PC-9 (cell line): ENCODE results near the gene PEAK1. TPM values are rescaled to one million over a fixed set of nuclear protein-coding genes. Genes with fewer than 3 reads are reported as not detected.

Experiments
- BruUV-seq: library from RNA; stranded (reverse); fragments of 400-500 nt; replicated peaks from 2 replicates; lab custom pipeline; 2021; lab: Mats Ljungman, UMichigan
- CTCF ChIA-PET: fragments of 300-600 bp; sonication (Branson Sonifier 250); formaldehyde crosslinking; loops from one replicate; lab custom pipeline; 2022; ENCODE audit warnings: antibody characterized with exemption; lab: Charles Lee
- POLR2A ChIA-PET: fragments of 300-600 bp; sonication (Branson Sonifier 250); formaldehyde crosslinking; loops from one replicate; lab custom pipeline; 2022; ENCODE audit warnings: antibody characterized with exemption; ENCODE audit not compliant: unreplicated experiment; lab: Charles Lee
- DNase-seq, 2 experiments: peaks; one replicate each; pipeline versions ENCODE4 v3.0.0 to v3.0.0-alpha.2; 2015 to 2022; ENCODE audit warnings: mixed read lengths in 1 of 2
- H2AFZ ChIP-seq: fragments of 200-600 bp; sonication (generic); 2 replicates; pipeline ENCODE4 v1.8.1; 2017; ENCODE audit warnings: antibody characterized with exemption
- H3F3A ChIP-seq: fragments of 200-600 bp; sonication (generic); 2 replicates; pipeline ENCODE4 v1.8.1; 2017; ENCODE audit warnings: antibody characterized with exemption, mild to moderate bottlenecking, low read depth; ENCODE audit not compliant: insufficient read depth
- H3K27ac ChIP-seq: fragments of 200-600 bp; sonication (generic); 2 replicates; pipeline ENCODE4 v1.6.1; 2016; ENCODE audit warnings: mixed run types
- H3K27me3 ChIP-seq: fragments of 200-600 bp; sonication (generic); 2 replicates; pipeline ENCODE4 v1.6.1; 2016; ENCODE audit warnings: low read depth, mixed run types; ENCODE audit not compliant: insufficient read depth
- H3K36me3 ChIP-seq: fragments of 200-600 bp; sonication (generic); 2 replicates; pipeline ENCODE4 v1.6.1; 2016; ENCODE audit warnings: low read depth, mixed run types
- H3K4me1 ChIP-seq: fragments of 200-600 bp; sonication (generic); replicated peaks from 2 replicates; pipeline ENCODE4 v1.6.1; 2016; ENCODE audit warnings: mixed run types; ENCODE audit not compliant: insufficient read depth
- H3K4me2 ChIP-seq: fragments of 200-600 bp; sonication (generic); 2 replicates; pipeline ENCODE4 v1.6.1; 2017; ENCODE audit warnings: mixed run types
- H3K4me3 ChIP-seq: fragments of 200-600 bp; sonication (generic); 2 replicates; pipeline ENCODE4 v1.6.1; 2016; ENCODE audit warnings: mixed run types
- H3K79me2 ChIP-seq: fragments of 200-600 bp; sonication (generic); 2 replicates; pipeline ENCODE4 v1.6.1; 2017; ENCODE audit warnings: low read depth, mixed run types
- H3K9me2 ChIP-seq: fragments of 200-600 bp; sonication (generic); 2 replicates; pipeline ENCODE4 v1.8.1; 2017; ENCODE audit warnings: mild to moderate bottlenecking; ENCODE audit not compliant: insufficient read depth
- H3K9me3 ChIP-seq: fragments of 200-600 bp; sonication (generic); 2 replicates; pipeline ENCODE4 v1.8.1; 2016; ENCODE audit warnings: low read depth; ENCODE audit not compliant: insufficient read depth
- H4K20me1 ChIP-seq: fragments of 200-600 bp; sonication (generic); 2 replicates; pipeline ENCODE4 v1.8.1; 2017; ENCODE audit not compliant: insufficient read depth
- CTCF ChIP-seq: fragments of 200-600 bp; sonication (generic); conservative IDR thresholded peaks from 2 replicates; pipeline ENCODE4 v1.6.1; 2017; ENCODE audit warnings: mixed run types, antibody characterized with exemption, mild to moderate bottlenecking, moderate library complexity
- EZH2 ChIP-seq: fragments of 200-600 bp; sonication (generic); IDR thresholded peaks from 2 replicates; pipeline ENCODE4 v1.8.0; 2017; ENCODE audit warnings: antibody characterized with exemption, low read depth
- intact Hi-C: fragments of 100-400 bp; cut with micrococcal nuclease; formaldehyde crosslinking; loops from one replicate; pipeline ENCODE4 v1.10.0; 2022; ENCODE audit not compliant: unreplicated experiment
- total RNA-seq: library from RNA; stranded (reverse); gene quantifications from 2 replicates; pipeline ENCODE4 v1.2.3, GENCODE V29; 2021

The PEAK1 gene
- total RNA-seq, 1 experiment from 2014 or later = 20.7 TPM

- Histone ChIP-seq H3K4me3 (no peak overlapping the region), H3K9me3 (no peaks in the 10 kb centered on the region), H3K27ac (no peak overlapping the region), H3K36me3 (no peaks in the 10 kb centered on the region), H3K79me2 (peaks cover 40% of the 10 kb centered on the region), H2AFZ (no peak overlapping the region), H3F3A (peaks cover 14% of the 10 kb centered on the region; the same call in 1 of the 2 replicates), H4K20me1 (peaks cover 29% of the 10 kb centered on the region), H3K9me2 (no peaks in the 10 kb centered on the region), H3K27me3 (no peaks in the 10 kb centered on the region), H3K4me1 (peaks cover 12% of the 10 kb centered on the region), H3K4me2 (no peak overlapping the region)
- DNase-seq = no peak
- POLR2A ChIA-PET = no interaction called here
- CTCF ChIA-PET = no interaction called here
- BruUV-seq = no TSS peak
- intact Hi-C loops = no loop called here
- TF ChIP-seq EZH2 = no peak
- TF ChIP-seq CTCF = no peak
Measured at GRCh38 chr15:77436822-77437221, 16.9 kb upstream of the PEAK1 start.

- peaks cover 37% of the 10 kb centered on the region for H3K79me2 ChIP-seq
- H3K9me3 ChIP-seq = no peaks in the 10 kb centered on the region
- H3K4me3 ChIP-seq = no peak overlapping the region
- ChIA-PET POLR2A (no interaction called here), CTCF (no interaction called here)
- DNase-seq = no peak
- H3K27me3 ChIP-seq = no peaks in the 10 kb centered on the region
- no peaks in the 10 kb centered on the region for H3K9me2 ChIP-seq
- no peak overlapping the region for H2AFZ ChIP-seq
- no TSS peak for BruUV-seq
- no peaks in the 10 kb centered on the region for H3K4me1 ChIP-seq
- intact Hi-C loops = no loop called here
- no peaks in the 10 kb centered on the region for H3K36me3 ChIP-seq
- peaks cover 6% of the 10 kb centered on the region; the same call in 1 of the 2 replicates for H4K20me1 ChIP-seq
- H3K27ac ChIP-seq = no peak overlapping the region
- H3K4me2 ChIP-seq = no peak overlapping the region
- H3F3A ChIP-seq = peaks cover 8% of the 10 kb centered on the region; the same call in 1 of the 2 replicates
- TF ChIP-seq CTCF (no peak), EZH2 (no peak)
Measured at GRCh38 chr15:77430652-77431051, 10.7 kb upstream of the PEAK1 start.

- Histone ChIP-seq H3F3A (peaks cover 8% of the 10 kb centered on the region; the same call in 1 of the 2 replicates), H2AFZ (no peak overlapping the region), H3K79me2 (peaks cover 41% of the 10 kb centered on the region), H4K20me1 (peaks cover 10% of the 10 kb centered on the region), H3K27me3 (no peaks in the 10 kb centered on the region), H3K27ac (no peak overlapping the region), H3K4me3 (no peak overlapping the region), H3K4me2 (no peak overlapping the region), H3K4me1 (no peaks in the 10 kb centered on the region), H3K36me3 (no peaks in the 10 kb centered on the region), H3K9me3 (no peaks in the 10 kb centered on the region), H3K9me2 (no peaks in the 10 kb centered on the region)
- BruUV-seq = no TSS peak
- no peak for TF ChIP-seq EZH2
- TF ChIP-seq CTCF = no peak
- DNase-seq = no peak
- intact Hi-C loops = no loop called here
- CTCF ChIA-PET = interaction anchor here (0.6 kb wide), 1 partner anchor 60 kb away, joined by 3 read pairs; no protein-coding TSS in a partner anchor
- POLR2A ChIA-PET = no interaction called here
Measured at GRCh38 chr15:77430213-77430612, 10.3 kb upstream of the PEAK1 start.
